SW 1271 (cell line): ENCODE data around the gene GP2.

Source experiments
- DNase-seq, 2 experiments: peaks; one replicate each; lab custom pipeline; 2025; lab: John Stamatoyannopoulos, UW

The GP2 gene

DNA sequence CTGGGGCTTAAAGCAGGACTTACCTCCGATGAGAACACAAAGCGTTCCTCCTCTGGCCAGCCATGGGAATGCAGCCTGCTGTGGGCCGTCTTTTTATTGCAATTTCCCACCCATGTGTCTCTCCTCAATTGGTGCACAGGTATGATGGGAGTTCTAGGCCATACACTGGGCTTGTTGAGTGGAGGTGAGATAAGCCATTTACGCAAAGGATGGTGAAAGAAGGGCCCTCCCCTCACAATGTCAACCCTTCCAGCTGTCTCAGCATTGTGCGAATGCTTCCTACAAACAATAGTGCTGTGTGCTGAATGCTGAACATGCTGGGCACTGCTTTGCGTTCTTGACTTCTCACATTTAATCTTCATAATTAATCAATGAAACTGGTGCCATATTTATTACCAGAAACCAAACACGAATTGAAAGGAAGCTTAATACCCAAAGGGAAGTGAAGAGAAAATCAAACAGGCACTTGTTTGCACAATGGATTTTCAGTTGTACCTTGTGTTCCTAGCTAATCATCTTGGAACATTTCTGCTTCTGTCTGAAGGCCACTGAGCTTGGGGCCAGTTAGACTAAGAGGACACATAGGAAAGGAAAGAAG lies at the start of gene GP2:
Gene GP2 (minus strand): TSS at position 70 of the 598 bp plus-strand sequence. CDS start 1,082 bp downstream, outside the sequence.
- DNase-seq = no peak

DNA sequence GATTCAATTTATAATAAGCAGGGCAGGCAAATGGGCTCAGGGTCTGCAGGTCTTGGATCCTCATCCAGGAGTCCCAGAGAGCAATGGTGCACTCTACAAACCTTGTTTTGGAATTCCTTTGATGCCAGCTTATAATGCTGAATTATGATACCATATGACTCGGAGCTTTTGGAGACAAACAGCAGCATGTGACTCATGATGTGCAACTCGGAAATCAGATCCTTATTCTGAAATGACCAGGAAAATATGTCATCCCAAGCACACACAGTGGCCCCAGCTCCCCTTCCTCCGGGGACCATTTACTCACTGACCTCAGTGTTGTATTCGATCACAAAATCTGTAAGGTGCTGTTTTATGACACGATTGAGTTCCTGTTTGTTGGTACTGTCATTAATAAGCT lies 45.4 kb upstream of the GP2 start:
- no peak for DNase-seq

DNA sequence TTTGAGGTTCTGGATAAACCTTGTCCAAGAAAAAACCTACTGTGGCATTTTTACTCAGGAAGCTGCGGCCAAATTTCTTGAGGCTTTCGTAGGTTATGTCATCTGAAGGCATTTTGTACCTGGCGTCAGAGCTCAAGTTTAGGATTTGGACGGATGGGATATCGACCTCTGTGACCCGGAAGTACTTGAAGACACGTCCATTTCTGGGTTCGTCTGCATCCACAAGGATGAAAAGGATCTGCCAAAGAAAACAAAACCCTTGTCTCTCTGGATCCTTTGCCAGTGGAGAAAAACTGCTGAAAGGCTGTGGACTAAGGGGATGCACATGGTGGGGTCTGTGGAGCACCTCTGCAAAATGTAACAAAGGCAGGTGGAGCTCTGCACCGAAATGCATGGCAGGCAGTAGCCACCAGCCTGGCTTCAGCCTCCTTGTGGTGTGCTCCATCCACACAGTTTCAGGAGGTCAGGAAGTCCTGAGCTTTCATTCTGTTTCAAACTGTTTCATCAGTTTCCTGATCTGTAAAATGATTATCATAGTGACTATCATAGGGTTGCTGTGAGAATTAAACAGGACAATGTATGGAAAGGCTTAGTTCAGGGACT lies 42.2 kb upstream of the GP2 start:
- no peak for DNase-seq

DNA sequence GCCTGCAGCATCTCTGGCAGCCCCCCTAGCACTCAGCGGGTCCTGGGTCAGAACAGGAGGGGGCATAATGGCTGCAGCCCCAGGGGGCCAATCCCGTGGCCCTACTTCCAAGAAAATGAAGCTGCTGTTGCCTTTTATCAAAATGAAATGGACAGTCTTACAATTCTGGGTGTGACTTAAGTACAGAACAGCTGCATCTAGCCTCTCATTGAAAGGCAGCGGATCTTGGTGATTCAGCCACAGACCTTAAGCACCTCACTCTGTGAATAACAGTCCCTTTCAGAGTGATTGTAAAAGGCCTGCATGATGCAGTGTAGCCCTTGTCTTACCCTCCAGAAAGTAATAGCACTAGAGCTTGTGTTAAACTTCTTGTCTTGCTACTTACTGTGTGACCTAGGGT lies 36.7 kb upstream of the GP2 start:
- no peak for DNase-seq

DNA sequence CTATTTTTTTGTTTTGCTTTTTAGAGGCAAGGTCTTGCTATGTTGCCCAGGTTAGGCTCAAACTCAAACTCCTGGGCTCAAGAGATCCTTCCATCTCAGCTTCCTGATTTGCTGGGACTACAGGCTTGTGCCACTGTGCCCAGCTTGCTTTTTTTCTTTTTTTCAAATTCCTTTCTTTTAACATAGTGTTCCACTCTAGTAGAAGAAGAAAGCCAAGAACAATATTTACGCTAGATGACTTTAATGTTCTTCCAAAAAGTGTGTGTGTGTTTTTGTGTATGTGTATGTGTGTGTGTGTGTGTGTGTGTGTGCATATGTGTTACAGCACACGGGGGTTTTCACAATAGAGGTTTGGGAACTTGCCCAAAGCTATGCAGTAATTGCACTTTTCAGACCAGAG lies 35.9 kb upstream of the GP2 start:
- no peak for DNase-seq

DNA sequence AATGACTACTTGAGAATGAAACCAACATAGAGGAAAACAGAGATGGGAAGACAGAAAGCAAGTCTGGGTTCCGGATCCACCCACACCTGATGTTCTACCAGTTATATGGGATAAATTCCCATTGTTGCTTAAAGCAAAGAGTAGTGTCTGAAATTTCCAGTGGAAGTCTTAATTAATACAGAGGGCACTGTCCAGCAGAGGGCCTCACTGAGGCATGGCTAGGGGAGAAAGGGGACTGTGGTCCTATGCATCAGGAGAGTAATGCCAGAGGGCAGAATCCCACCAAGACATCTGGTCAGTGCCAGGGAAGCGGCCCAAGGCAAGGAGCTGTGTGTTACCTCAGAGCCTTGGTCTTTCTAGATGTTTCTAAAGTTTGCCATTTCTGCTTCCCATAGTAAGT lies 32.7 kb upstream of the GP2 start:
- no peak for DNase-seq

DNA sequence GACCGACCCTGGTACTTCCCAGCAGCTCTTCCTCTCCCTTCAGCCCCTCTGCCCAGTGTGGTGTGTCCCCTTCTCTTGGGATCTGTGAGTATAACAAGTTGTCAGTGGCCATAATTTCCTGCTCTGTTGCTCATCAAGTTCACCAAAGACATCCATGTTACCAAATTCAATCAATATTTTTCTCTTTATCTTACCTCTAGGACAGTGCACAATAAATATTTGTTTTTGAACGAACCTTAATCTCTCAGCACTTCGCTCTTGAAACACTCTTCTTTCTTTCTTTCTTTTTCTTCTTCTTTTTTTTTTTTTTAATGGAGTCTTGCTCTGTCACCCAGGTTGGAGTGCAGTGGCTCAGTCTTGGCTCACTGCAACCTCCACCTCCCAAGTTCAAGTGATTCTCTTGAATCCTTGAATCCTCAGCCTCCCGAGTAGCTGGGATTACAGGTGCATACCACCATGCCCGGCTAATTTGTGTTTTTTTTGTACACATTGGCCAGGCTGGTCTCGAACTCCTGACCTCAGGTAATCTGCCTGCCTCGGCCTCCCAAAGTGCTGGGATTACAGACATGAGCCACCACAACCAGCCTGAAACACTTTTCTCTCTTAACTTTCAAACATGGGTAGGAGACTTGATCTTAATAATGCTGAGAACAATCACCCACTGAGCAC lies 27.9 kb upstream of the GP2 start:
- DNase-seq = no peak

DNA sequence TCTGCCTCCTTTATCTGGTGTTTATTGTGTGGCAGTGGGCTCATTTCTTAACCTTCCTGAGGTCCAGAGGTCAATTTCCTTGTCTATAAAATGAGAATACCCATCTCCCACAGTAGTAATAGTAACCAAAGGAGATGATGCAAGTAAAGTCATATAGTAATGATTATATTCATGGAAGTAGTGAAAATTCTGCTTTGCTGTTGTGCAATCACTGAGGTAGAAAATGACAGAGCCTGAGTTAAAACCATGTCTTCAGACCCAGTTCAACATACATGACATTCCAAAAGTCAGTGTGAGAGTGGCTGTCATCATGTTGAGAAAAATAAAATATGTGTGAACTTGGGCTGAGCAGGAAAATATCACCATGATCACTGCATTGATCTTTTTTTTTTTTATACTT lies 26.1 kb upstream of the GP2 start:
- DNase-seq = no peak

DNA sequence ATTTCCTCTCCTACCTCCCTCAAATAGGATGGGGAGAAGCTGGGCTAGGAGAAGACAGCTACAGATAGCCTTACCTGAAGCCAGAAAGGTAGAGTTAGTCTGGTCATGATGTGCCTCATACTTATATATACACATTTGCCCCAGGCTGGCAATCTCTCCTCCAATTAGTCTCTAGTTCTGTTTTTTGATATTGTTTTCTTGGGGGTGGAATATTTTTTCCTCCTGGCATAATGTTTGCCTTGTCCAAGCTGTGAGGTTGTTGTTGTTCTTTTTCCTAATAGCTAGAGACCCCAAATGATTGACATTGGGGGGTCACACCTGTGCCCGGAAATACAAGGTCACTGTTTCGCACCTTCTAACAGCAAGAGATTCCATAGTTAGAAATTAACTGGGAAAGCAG lies 25.3 kb upstream of the GP2 start, which contains the start of gene UMOD:
Gene UMOD (minus strand): TSS at position 101 of the 400 bp plus-strand sequence. CDS start 1,978 bp downstream, outside the sequence.
- DNase-seq = no peak

DNA sequence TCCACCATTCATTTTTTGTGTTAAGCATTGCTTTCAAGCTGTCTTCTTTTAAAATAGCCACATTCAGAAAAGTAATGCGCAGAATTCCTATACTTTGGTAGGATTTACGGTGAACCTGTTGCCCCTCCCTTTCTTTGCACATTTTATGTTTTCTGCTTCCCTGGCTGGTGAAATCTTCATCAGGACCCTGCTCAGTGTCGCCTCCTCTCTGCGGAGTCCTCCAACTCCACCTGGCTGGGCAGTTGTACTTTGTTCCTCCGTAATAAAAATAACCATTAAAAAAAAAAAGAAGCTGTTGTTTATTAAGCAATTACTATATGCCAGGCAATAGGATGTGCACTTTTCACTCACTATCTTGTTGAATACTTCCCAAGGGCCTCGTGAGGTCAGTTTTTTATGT lies 22.3 kb upstream of the GP2 start:
- no peak for DNase-seq

DNA sequence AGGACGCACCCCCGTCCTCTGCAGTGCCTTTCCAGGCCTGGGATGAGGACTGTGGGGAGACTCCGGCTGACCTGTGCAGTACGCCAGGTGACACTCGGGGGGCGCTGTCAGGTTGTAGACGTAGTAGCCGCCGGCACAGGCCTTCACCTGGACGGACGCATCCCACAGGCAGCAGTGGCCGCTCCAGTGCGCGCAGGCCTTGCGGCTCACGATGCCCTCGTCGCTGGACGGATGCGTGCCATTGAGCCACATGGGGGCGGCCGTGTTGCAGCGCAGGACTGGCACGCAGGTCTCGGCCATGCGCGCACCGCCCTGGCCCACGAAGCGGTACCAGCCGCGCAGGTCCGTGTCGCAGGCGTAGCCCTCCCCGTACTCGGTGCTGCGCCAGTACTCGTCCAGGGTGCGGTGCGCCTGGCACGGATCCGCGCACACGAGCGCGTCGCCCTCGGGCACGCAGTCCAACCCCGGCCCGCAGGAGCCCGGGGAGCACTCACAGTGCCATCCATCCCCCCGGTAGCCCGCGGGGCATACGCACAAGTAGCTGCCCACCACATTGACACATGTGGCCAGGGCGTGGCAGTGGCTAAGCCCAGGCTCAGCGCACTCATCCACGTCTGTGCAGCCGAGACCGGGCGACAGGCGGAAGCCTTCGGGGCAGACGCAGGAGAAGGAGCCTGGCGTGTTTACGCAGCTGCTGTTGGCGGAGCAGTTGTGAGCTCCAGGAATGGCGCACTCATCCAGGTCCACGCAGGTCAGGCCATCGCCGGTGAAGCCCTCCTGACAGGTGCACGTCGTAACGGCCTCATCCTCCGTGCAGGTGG lies 21.3 kb upstream of the GP2 start:
- no peak for DNase-seq

DNA sequence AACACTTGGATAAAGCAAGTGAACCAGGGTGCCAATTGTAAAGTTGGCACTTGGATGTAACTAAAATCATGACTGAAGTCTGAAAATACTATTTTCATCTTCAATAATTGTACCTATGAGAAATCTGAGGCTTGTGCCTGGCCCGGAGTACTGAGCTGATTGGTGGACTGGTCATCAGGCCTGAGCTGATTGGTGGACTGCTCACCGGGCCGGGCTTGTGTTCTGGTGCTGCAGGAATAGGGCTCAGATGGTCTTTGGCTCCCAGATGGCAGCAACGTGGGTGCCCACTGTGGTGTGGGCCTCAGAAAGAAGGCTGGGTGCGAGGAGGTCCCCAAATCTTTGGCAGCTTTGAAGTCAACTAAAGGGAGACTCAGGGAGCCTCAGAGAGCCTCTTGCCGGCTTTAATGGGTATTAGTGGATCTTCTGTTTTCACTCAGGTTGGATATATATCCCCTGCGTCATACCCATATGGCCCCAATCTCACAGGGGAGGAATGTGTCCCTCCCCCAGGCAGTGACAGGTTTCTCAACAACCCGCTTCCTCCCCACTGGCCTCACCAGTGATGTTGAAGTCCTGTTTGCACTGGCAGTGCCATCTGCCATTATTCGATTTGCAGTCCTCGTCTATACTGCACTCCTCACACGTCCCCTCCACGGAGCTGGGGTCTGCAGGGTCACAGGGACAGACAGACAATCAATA lies 20.5 kb upstream of the GP2 start:
- DNase-seq = no peak

DNA sequence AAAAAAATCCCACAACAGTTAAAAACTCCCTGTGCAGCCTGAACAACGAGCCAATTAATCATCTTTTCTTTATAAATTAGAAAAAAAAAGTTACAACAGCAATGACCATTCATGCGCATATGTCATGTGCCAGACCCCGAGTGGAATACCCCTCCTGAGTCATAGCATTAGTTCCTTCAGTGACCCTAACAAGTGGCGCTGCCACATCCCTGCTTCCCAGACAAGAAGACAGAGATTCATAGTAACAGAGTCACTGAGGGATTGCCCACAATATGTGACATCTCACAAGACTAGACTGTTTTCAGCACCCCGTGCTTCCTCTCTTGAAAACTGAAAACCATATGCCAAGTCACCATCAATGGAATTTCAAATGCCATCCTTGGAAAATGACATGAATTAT lies 17.3 kb upstream of the GP2 start:
- no peak for DNase-seq

DNA sequence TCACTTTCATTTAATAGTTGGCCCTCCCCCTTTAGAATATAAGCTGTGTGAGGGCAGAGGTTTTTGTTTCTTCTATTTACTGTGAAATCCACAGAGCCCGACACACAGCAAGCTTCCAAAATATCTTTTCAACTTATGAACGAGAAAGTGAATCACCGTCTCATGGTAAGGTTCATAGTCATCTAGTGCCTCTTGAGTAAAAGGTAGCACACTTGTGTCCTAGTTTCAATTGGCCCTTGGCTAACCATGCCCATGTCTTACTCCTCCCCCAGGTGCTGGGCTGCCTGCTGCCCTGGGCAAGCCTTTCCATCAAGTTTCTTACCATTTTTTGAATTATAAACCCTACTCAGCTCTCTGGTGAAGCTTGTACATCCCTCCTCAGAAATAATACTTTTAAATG lies 12.4 kb upstream of the GP2 start:
- DNase-seq = no peak

DNA sequence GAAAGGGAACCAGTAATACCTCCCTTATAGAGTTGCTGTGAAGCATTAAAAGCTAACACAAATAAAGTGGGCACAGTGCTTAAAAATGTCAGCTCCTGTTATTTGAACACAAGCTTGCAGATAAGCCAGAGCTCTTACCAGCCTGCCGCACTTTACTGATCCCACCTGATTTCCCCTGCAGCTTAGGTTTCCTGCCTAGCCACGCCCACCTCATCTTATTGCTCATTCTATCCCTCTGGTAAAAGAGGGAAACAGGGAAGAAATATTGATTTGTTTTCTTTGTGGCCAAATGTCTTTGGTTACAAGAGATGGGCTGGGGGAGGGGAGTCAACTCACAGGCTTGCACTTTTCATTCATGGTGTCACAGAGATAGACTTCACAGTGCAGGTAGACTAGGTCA lies 9.6 kb upstream of the GP2 start:
- no peak for DNase-seq

DNA sequence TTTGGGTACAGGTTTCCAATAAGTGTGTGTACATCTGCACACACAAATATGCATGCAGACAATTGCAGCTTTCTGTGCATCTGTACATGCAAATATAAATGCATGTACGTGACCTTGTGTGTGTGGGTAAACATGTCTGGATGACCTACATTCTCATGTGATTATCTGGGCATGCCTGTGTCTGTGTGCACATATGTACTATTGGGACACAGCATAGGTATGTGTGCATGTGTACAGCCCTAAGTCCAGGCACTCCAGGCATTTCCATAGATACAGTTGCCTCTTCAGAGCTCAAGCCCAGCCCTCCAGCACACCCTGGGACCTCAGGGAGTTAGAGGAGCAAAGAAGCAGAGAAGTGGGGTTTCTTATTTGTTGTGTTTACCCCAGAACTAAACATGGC lies 7.1 kb upstream of the GP2 start:
- no peak for DNase-seq

DNA sequence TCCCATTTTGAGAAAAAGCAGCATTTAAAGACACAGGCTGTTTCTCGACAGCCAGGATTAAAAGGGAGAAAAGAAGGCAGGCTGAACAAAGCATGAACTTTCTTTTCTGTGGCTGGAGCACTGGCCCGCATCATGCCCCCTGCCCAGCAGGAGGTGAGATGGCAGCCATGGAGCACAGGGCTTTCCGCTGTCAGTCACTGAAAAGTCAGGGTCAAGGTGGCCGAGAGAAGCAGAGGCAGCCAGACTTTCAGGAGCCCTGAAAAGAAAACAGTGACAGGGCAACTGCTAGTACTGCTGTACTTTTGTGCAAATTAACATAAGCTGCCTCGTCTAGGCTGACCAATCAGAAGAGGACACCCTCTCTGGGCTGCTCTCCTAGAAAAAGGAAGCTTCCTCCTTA lies 5.8 kb upstream of the GP2 start:
- DNase-seq = no peak

DNA sequence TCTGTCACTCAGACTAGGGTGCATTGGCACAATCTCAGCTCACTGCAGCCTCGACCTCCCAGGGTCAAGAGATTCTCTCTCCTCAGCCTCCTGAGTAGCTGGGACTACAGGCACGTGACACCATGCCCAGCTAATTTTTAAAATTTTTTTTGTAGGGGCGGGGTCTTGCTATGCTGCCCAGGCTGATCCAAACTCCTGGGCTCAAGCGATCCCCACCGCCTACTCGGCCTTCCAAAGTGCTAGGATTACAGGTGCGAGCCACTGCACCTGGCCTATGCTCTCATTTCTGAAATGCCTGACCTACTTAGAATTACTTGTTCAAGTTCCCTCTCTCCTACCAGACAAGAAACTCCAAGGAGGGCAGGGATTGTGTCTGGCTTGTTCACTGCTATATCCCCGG lies 5.1 kb upstream of the GP2 start:
- DNase-seq = no peak

DNA sequence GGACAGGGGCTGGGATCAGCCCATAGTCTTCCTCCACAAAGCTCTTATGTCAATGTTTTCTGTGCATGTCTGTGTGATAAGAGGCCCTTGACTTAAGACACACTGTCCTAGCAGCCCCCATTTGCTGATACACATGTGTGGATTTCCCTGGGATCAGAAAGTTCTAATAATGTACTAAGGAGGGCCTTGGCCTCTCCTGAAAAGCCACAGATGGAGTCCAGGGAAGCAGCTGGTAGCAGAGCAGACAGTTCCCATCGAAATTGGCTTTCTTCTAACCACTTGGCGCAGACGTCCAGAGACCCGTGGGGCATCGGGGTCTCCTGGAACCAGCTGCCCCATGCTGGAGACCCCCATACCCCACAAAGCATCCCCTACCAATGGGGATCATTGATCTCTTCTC lies 4.3 kb upstream of the GP2 start:
- no peak for DNase-seq

DNA sequence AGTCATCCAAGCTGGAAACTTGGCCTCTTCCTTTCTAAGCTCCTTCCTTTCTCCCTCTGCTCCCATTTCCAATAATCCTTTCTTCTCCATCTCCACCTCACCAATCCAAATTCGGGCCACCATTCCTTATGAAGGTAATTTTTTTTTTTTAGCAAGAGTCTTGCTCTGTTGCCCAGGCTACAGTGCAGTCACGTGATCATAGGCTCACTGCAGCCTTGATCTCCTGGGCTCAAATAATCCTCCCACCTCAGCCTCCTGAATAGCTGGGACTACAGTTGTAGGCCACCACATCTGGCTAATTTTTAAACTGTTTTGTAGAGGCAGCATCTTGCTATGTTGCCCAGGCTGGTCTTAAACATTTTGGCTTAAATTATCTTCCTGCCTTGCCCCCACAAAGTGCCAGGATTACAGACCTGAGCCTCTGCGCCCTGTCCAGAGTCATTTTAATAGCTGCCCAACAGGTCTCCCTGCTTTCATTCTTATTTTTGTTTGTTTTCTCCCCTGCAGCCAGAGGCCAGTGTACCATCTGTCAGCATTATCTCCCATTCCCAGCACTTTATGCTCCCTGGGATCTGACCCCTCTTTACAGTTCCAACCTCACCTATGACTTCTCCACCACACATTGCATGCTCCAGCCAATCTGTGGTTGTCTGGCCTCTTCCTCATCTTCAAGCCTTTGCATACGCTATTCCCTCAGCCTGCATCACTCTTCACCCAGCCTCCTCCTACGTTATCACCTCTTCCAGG lies 2.3 kb upstream of the GP2 start:
- DNase-seq = no peak

DNA sequence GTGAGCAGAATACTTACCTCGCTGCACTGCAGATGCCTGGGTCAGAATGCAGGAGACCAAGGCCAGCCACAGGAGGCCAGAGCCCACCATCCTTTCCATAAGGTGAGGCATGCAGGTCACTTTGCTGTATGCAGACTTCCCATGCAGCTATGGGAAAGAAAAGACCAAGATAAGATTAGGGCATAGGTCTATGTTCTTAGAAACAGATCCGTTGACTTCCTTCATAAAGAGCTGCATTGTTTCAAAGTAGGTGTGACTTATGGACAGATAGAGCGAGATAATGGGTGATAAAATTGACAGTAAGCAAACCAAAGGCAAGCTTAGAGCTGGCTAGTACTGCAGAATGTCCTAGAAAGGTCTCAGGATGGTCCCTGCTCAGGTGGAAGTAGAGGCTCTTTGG lies 992 bp downstream of the GP2 start:
- no peak for DNase-seq

DNA sequence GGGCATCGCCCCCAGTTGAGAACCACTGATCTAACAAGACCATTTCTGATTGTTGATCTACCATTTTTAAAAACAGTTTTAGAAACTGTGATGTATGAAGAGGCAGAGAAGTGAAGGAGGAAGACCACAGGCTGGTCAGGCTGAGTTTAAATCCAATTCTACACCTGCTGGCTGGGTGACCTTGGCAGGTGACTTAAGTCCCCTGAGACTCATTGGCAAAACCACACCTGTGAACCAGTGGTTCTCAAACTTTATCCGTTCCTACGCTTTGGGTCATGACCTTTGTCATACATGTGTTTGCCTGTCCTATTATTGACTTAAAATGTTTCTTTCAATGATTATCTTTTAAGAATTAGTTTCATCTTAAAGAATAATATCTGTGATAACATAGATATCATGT lies 2.3 kb downstream of the GP2 start:
- DNase-seq = no peak
